ENCODE data around the gene EIF2D.

Gene EIF2D

DNA sequence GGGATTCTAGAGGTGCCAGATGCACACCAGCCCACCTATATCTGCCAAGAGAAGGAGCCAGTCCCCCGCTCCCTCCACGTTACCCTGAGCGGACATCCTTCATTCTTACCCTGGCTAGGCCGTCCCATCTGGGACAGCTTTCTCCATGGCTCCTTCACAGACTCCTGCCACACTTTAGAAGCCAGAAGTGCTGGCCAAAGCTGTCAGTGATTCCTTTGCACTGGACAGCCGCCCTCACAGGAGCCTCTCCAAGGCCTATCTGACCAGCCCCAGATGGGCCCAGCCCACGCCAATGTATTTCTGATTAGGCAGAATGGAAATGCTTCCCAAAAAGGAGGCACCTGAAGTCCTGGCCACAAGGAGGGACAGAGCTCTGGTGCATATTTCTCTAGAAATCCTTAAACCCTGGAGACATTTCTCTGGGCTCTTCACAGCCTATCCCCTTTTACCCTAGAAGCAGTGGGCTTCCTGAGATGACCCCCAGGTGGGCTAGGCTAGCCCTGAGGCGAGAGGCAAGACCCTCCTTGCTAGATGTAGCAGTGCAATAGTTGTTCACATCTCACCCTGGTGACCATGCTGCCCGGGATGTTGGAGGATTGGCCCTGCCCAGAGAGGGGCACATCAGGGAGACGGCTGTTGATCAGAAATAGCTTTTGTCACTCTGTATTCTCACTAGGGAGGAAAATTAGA, 60.8 kb downstream of the EIF2D start:
- DNase-seq (ENCODE audit: low read depth), result no peak
- H3K4me3 ChIP-seq (ENCODE audit: low read depth, low read length), result no peak overlapping the region
- TF ChIP-seq CTCF (IDR thresholded peaks at IDR 0.05; ENCODE audit: control insufficient read depth, extremely low read depth, insufficient read depth), result no peak

DNA sequence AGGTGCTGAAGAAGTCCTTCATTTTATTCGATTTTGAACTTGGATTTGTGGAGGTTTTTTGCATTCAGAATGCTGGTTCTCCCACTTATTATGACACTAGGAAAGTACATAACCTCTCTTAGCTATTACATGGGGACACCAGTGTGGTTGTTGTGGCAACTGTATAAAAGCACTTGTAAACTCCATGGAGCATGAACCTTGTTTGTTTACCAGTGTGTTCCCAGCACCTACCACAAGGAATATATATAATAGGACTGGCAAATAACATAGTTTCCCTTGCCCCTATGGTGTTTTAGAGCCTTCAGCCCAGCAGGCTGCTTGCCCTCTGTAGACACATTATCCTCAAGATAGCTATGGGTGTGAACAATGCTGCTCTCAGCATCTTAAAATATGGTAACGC, 61.8 kb downstream of the EIF2D start:
- no peak overlapping the region for H3K4me3 ChIP-seq (ENCODE audit: low read depth, low read length)
- TF ChIP-seq CTCF (IDR thresholded peaks at IDR 0.05; ENCODE audit: control insufficient read depth, extremely low read depth, insufficient read depth), result 0 out of 2 replicates have a peak, but pooled peaks have one; percentile 2
- DNase-seq (ENCODE audit: low read depth), result peak; percentile 87

DNA sequence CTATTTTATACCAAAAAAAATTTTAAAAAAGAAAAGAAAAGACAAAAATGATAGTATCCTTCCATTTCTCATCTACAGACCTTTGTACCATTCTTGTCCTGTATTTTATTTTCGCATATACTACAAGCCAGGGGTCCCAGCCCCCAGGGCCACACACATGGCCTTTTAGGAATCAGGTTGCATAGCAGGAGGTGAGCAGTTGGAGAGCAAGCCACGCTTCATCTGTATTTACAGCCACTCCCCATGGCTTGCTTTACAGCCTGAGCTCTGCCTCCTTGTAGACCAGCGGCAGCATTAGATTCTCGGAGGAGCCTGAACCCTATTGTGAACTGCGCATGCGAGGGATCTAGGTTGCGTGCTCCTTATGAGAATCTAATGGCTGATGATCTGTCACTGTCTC, 65.2 kb downstream of the EIF2D start:
- TF ChIP-seq CTCF (IDR thresholded peaks at IDR 0.05; ENCODE audit: control insufficient read depth, extremely low read depth, insufficient read depth), result no peak
- H3K4me3 ChIP-seq (ENCODE audit: low read depth, low read length), result no peak overlapping the region
- no peak for DNase-seq (ENCODE audit: low read depth)

- no peak for TF ChIP-seq CTCF (IDR thresholded peaks at IDR 0.05; ENCODE audit: control insufficient read depth, extremely low read depth, insufficient read depth)
- H3K4me3 ChIP-seq (ENCODE audit: low read depth, low read length), result no peak overlapping the region
- no peak for DNase-seq (ENCODE audit: low read depth)
These were observed 66.9 kb downstream of the EIF2D start for GRCh38 chr1:206545351-206545750.

DNA sequence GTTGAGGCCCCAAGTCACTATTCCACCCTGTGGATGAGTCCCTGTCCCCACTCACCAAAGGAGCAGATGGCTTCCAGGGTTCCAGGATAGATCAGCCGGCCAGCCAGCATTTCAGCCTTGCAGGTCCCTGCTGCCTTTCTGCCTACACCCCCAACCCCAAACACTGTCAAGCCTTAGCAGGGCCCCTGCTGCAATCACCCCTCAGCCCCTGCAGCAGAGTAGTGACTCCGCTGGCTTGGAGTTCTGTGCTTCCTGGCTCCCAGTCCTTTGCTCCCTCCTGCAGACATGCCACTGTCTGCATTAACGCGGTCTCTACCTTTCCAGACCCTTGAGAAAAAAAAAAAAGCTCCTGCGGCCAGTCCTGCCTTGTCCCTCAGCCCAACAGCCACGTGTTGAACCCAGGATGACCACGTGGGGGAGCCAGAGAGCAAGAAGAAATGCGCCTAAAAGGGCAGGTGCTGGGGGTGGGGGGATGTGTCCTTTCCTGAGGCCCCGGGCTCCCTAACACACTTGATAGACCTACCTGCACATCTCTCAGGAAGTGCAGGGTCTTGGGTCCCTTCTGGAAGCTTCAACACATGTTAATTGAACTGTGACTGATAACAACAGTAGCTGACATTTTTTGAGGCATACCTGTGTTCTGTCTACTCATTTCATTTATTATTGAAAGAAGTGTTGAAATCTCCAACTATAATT, 67.6 kb downstream of the EIF2D start:
- no peak for DNase-seq (ENCODE audit: low read depth)
- H3K4me3 ChIP-seq (ENCODE audit: low read depth, low read length), result no peak overlapping the region
- peak; percentile 90 for TF ChIP-seq CTCF (IDR thresholded peaks at IDR 0.05; ENCODE audit: control insufficient read depth, extremely low read depth, insufficient read depth)
